Activated CD4-positive, alpha-beta T cell treated with anti-CD3 and anti-CD28 coated beads, Interleukin-2, Interleukin-4, amounts not matched to agents 100 ng/mL and 50 ng/mL, durations not matched to agents 16 hours and 8 hours (primary cell): ENCODE data around the gene ALPL.
A peak's percentile ranks its signal among the peaks of the same experiment; 100 is the strongest.

Experiments used
- DNase-seq: peaks from one replicate; pipeline ENCODE4 v3.0.0-alpha.2; 2020; ENCODE audit warnings: low spot score

ALPL gene

GRCh38 chr1:21576031-21576797 is 67.0 kb downstream of the ALPL start:
- DNase-seq, result no peak

- DNase-seq, result no peak
Measured at GRCh38 chr1:21576798-21577187, 67.6 kb downstream of the ALPL start.

GRCh38 chr1:21577324-21577723 is 68.1 kb downstream of the ALPL start:
- DNase-seq, result no peak

GRCh38 chr1:21577933-21578332 is 68.7 kb downstream of the ALPL start:
- no peak for DNase-seq

- DNase-seq, result no peak
Measured at GRCh38 chr1:21579791-21580190, 70.6 kb downstream of the ALPL start.

GRCh38 chr1:21584096-21584495 is 74.9 kb downstream of the ALPL start:
- no peak for DNase-seq

GRCh38 chr1:21585037-21585436 is 75.8 kb downstream of the ALPL start:
- DNase-seq, result no peak

GRCh38 chr1:21586222-21586621 is 77.0 kb downstream of the ALPL start:
- DNase-seq, result no peak

- no peak for DNase-seq
Measured at GRCh38 chr1:21586846-21587601, 77.8 kb downstream of the ALPL start.

- DNase-seq, result no peak
Measured at GRCh38 chr1:21587602-21587953, 78.4 kb downstream of the ALPL start.

GRCh38 chr1:21589618-21590017 is 80.4 kb downstream of the ALPL start:
- no peak for DNase-seq

GRCh38 chr1:21590126-21590880 is 81.1 kb downstream of the ALPL start:
- no peak for DNase-seq

- DNase-seq, result no peak
Measured at GRCh38 chr1:21590934-21591333, 81.7 kb downstream of the ALPL start.

GRCh38 chr1:21592086-21592865 is 83.1 kb downstream of the ALPL start:
- DNase-seq, result no peak

GRCh38 chr1:21593231-21593630 is 84.0 kb downstream of the ALPL start:
- DNase-seq, result no peak

GRCh38 chr1:21594501-21594900 is 85.3 kb downstream of the ALPL start:
- no peak for DNase-seq

- DNase-seq, result peak; percentile 62
Measured at GRCh38 chr1:21594935-21595897, 86.0 kb downstream of the ALPL start.

GRCh38 chr1:21596174-21596573 is 87.0 kb downstream of the ALPL start:
- DNase-seq, result no peak

GRCh38 chr1:21596628-21597027 is 87.4 kb downstream of the ALPL start:
- no peak for DNase-seq

GRCh38 chr1:21597753-21598152 is 88.5 kb downstream of the ALPL start:
- no peak for DNase-seq

GRCh38 chr1:21598417-21598816 is 89.2 kb downstream of the ALPL start:
- DNase-seq, result no peak
